HCT116 (cell line): ENCODE measurements around the gene GFER. TPM values are rescaled to one million over a fixed set of nuclear protein-coding genes. Genes with fewer than 3 reads are reported as not detected.

Experiments used
- ATAC-seq: fragments of 200-7000 bp; cut with Tn5 transposase; 2 replicates; pipeline ENCODE4 v1.9.1; 2020; ENCODE audit warnings: mild to moderate bottlenecking, moderate library complexity
- BruUV-seq: library from RNA; stranded (reverse); fragments of 400-500 nt; replicated peaks from 2 replicates; lab custom pipeline; 2021; lab: Mats Ljungman, UMichigan
- CTCF ChIA-PET: fragments of 300-600 bp; sonication (Branson Sonifier 250); formaldehyde crosslinking; loops from one replicate; lab custom pipeline; 2021; ENCODE audit warnings: antibody characterized with exemption; lab: Charles Lee
- POLR2A ChIA-PET: fragments of 300-600, 350-600 bp; sonication (Branson Sonifier 250); formaldehyde crosslinking; loops from one replicate; lab custom pipeline; 2021; ENCODE audit warnings: antibody characterized with exemption; lab: Charles Lee
- RAD21 ChIA-PET, 2 experiments: fragments of 300-600 bp; sonication (Branson Sonifier 250); formaldehyde crosslinking; loops; one replicate each; lab custom pipeline; 2023; ENCODE audit warnings: low total read pairs in 2 of 2; ENCODE audit not compliant: uncharacterized antibody in 2 of 2, unreplicated experiment in 2 of 2, low non-redundant PET in 1 of 2; lab: Charles Lee
- DNase-seq: peaks from one replicate; pipeline ENCODE4 v3.0.0-alpha.2; 2010; ENCODE audit warnings: low read depth, low spot score
- H2AFZ ChIP-seq: fragments of 200-600 bp; shearing (Covaris generic), sonication (generic); 2 replicates; pipeline ENCODE4 v1.6.1; 2017; ENCODE audit warnings: low read depth, mixed run types, mixed read lengths, antibody characterized with exemption, low read length; ENCODE audit not compliant: poor library complexity, severe bottlenecking
- H3K27ac ChIP-seq: 2 replicates; pipeline ENCODE4 v1.5.1; 2012; ENCODE audit warnings: low read depth, low read length
- H3K27me3 ChIP-seq: fragments of 200-600 bp; sonication (generic); 2 replicates; pipeline ENCODE4 v1.6.1; 2016; ENCODE audit warnings: mixed run types, low read length, mixed read lengths; ENCODE audit not compliant: insufficient read depth
- H3K36me3 ChIP-seq, 2 experiments: fragments of 200-500 bp in 1 of 2; fragments of 200-600 bp in 1 of 2; sonication (Bioruptor generic) in 1 of 2; sonication (generic) in 1 of 2; 2 replicates each; pipeline versions ENCODE4 v1.5.1 to v1.6.1; 2014 to 2016; ENCODE audit warnings: low read length in 2 of 2, inconsistent platforms in 1 of 2, mixed read lengths in 1 of 2, mixed run types in 1 of 2; ENCODE audit not compliant: insufficient read depth in 2 of 2, control insufficient read depth in 1 of 2
- H3K4me1 ChIP-seq, 2 experiments: fragments of 200-600 bp in 1 of 2; sonication (generic) in 1 of 2; 2 replicates each; pipeline versions ENCODE4 v1.5.1 to v1.6.1; 2012 to 2017; ENCODE audit warnings: low read length in 2 of 2, inconsistent platforms in 1 of 2, mild to moderate bottlenecking in 1 of 2, mixed read lengths in 1 of 2, mixed run types in 1 of 2, moderate library complexity in 1 of 2; ENCODE audit not compliant: insufficient read depth in 2 of 2, control insufficient read depth in 1 of 2
- H3K4me2 ChIP-seq: fragments of 200-600 bp; sonication (generic); 2 replicates; pipeline ENCODE4 v1.6.1; 2017; ENCODE audit warnings: mixed run types, low read length, mixed read lengths
- H3K4me3 ChIP-seq, 2 experiments: fragments of 200-600 bp in 1 of 2; sonication (generic) in 1 of 2; replicated peaks in 1 of 2; 2 replicates each; pipeline ENCODE4 v1.5.1; 2011 to 2016; ENCODE audit warnings: low read length in 2 of 2, control low read depth in 1 of 2, low read depth in 1 of 2, mild to moderate bottlenecking in 1 of 2, mixed read lengths in 1 of 2, mixed run types in 1 of 2
- H3K79me2 ChIP-seq: fragments of 200-600 bp; sonication (generic); 2 replicates; pipeline ENCODE4 v1.6.1; 2017; ENCODE audit warnings: mild to moderate bottlenecking, mixed run types, low read length, moderate library complexity, mixed read lengths; ENCODE audit not compliant: insufficient read depth
- H3K9ac ChIP-seq: fragments of 200-600 bp; sonication (generic); 2 replicates; pipeline ENCODE4 v1.6.1; 2016; ENCODE audit warnings: low read length, mixed read lengths
- H3K9me2 ChIP-seq: fragments of 200-600 bp; sonication (generic), shearing (Covaris generic); 2 replicates; pipeline ENCODE4 v1.6.1; 2017; ENCODE audit warnings: mixed run types, mild to moderate bottlenecking, moderate library complexity; ENCODE audit not compliant: insufficient read depth
- H3K9me3 ChIP-seq, 2 experiments: fragments of 200-500 bp in 1 of 2; fragments of 200-600 bp in 1 of 2; sonication (Bioruptor generic) in 1 of 2; sonication (generic) in 1 of 2; 2 replicates each; pipeline ENCODE4 v1.6.1; 2014 to 2017; ENCODE audit warnings: low read length in 2 of 2, mixed read lengths in 2 of 2, inconsistent platforms in 1 of 2, low read depth in 1 of 2, mild to moderate bottlenecking in 1 of 2, mixed run types in 1 of 2, moderate library complexity in 1 of 2; ENCODE audit not compliant: control insufficient read depth in 1 of 2, insufficient read depth in 1 of 2
- H4K20me1 ChIP-seq: fragments of 200-600 bp; sonication (generic), shearing (Covaris generic); 2 replicates; pipeline ENCODE4 v1.6.1; 2017; ENCODE audit warnings: mixed run types, mild to moderate bottlenecking, moderate library complexity; ENCODE audit not compliant: insufficient read depth
- CEBPB ChIP-seq: IDR thresholded peaks from 2 replicates; pipeline ENCODE4 v1.6.1; 2012; ENCODE audit warnings: low read depth
- EGR1 ChIP-seq: IDR thresholded peaks from 2 replicates; pipeline ENCODE4 v1.6.1; 2012; ENCODE audit warnings: low read depth
- SIN3A ChIP-seq: IDR thresholded peaks from 2 replicates; pipeline ENCODE4 v1.6.1; 2012; ENCODE audit warnings: low read depth
- SRF ChIP-seq: IDR thresholded peaks from 2 replicates; pipeline ENCODE4 v1.6.1; 2012; ENCODE audit warnings: low read depth
- intact Hi-C: fragments of 100-400 bp; cut with micrococcal nuclease; formaldehyde crosslinking; loops from 2 replicates; pipeline ENCODE4 v1.10.0; 2022
- total RNA-seq: library from RNA; stranded (reverse); gene quantifications from one replicate; pipeline ENCODE4 v1.2.1, GENCODE V29; 2021; ENCODE audit not compliant: unreplicated experiment

GFER gene
- total RNA-seq, 1 experiment from 2014 or later: 47.3 TPM

DNA sequence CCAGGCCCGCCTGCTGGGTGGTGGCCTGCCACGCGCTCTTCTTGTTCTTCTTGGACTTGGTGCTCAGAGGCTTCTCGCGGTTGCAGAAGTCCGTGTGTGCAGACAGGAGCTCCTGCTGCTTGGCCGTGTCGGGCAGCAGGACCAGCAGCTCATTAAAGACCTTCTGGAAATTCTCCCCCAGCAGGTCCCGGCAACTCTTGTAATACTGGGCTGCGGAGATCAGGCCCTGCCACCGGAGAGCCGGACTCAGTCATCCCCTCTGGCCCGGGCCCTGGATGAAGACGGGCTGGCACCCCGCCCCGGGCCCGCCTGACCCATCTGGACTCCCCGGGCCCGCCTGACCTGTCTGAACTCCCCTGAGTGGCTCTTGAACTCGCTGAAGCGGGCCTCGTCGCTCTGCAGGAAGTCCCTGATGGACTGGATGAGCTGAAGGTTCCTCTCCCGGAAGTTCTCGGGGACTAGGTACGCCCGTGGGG lies 14.4 kb downstream of the GFER start:
- RAD21 ChIA-PET: no interaction called here
- BruUV-seq: TSS peak; percentile 31
- H3K27me3 ChIP-seq: no peaks in the 10 kb centered on the region
- H3K36me3 ChIP-seq: peaks cover 25 to 50% of the 10 kb centered on the region in 2 experiments; a peak in 3 of 4 replicates
- DNase-seq (no peak), ATAC-seq (no peak)
- no peak overlapping the region for H3K4me2 ChIP-seq
- TF ChIP-seq EGR1 (no peak), CEBPB (no peak), SRF (no peak)
- H3K4me1 ChIP-seq: peaks cover 0 to 8% of the 10 kb centered on the region in 2 experiments; a peak in 2 of 4 replicates
- intact Hi-C loops: no loop called here
- H2AFZ ChIP-seq: no peak overlapping the region
- no peak overlapping the region for H3K27ac ChIP-seq
- POLR2A ChIA-PET: interaction anchor here (1.8 kb wide), 1 partner anchor 10 kb away, joined by 3 read pairs; no protein-coding TSS in a partner anchor
- H3K4me3 ChIP-seq: no peak overlapping the region
- H3K9me2 ChIP-seq: no peaks in the 10 kb centered on the region
- H4K20me1 ChIP-seq: no peaks in the 10 kb centered on the region
- peaks cover 23% of the 10 kb centered on the region for H3K79me2 ChIP-seq
- no peaks in the 10 kb centered on the region for H3K9me3 ChIP-seq
- CTCF ChIA-PET: interaction anchor here (0.6 kb wide), 1 partner anchor 142 kb away, joined by 3 read pairs; no protein-coding TSS in a partner anchor
- H3K9ac ChIP-seq: no peak overlapping the region

DNA sequence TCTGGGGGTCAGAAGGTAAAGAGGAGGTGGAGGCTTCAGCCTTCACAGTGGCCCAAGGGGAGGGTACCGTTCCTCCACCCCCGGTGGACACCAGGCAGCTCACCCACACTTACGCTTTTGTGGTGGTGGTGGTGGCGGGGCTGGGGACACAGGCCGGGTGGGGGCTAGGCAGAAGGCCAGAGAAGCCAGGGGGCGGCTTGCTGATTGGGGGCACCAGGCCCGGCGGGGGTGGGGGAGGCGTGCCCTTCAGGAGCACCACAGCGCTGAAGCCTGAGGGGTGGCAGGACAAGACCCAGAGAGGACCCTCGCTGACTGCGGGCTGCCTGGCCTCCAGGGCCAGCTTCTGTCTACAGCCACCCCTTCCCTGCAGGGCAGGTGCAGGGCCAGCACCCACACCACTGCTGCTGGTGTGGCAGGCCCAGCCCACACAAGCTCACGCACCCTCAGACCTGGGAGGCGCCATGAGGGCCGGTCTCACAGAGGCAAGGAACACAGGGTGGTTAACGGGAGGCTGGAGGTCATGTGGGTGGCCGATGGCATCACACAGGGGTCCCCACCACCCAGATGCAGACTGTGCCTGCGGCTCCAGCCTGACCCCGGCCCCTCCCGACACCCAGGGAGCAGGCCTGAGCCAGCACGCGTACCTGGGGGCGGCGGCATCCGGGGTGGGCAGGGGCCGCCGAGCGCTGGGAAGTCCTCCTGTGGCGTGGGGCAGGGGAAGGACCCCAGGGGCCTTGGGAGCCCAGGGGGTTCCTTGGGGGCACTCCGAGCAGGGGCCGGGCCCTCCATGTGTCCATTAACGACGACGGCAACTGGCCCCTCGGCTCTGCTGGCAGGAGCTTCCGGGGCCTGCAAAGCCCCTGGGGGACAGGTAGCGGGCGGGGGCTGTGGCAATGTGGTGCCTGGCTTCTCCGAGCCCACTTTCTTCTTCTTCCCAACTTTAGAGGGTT lies 15.1 kb downstream of the GFER start:
- POLR2A ChIA-PET: interaction anchor here (1.8 kb wide), 1 partner anchor 9 kb away, joined by 3 read pairs; no protein-coding TSS in a partner anchor
- no peaks in the 10 kb centered on the region; the same call in 1 of the 2 replicates for H4K20me1 ChIP-seq
- no TSS peak for BruUV-seq

More for the DNA sequence above, 15.1 kb downstream of the GFER start:
- no peak overlapping the region for H3K27ac ChIP-seq
- H3K79me2 ChIP-seq: peaks cover 28% of the 10 kb centered on the region
- no peak overlapping the region for H2AFZ ChIP-seq
- ATAC-seq (no peak), DNase-seq (no peak)
- no peaks in the 10 kb centered on the region for H3K9me3 ChIP-seq
- no peak overlapping the region for H3K4me2 ChIP-seq
- no peak overlapping the region for H3K9ac ChIP-seq
- no peaks in the 10 kb centered on the region for H3K9me2 ChIP-seq
- ChIA-PET CTCF (no interaction called here), RAD21 (no interaction called here)
- no peaks in the 10 kb centered on the region for H3K27me3 ChIP-seq
- peaks cover 2 to 7% of the 10 kb centered on the region in 2 experiments for H3K4me1 ChIP-seq
- H3K4me3 ChIP-seq: no peak overlapping the region
- TF ChIP-seq SIN3A: no peak
- TF ChIP-seq, all 23 proteins: peak for 0
- intact Hi-C loops: no loop called here
- H3K36me3 ChIP-seq: peaks cover 25 to 51% of the 10 kb centered on the region in 2 experiments; a peak in 3 of 4 replicates
